COR-L47 (cell line): ENCODE data around the gene GRHPR.
"Not testable (repeated sequence)": the region's sequence is repeated elsewhere in the genome, so short reads cannot be mapped to it uniquely, and the experiment has no call there.

Experiments used
- DNase-seq: peaks from one replicate; lab custom pipeline; 2025; lab: John Stamatoyannopoulos, UW

The GRHPR gene

DNA sequence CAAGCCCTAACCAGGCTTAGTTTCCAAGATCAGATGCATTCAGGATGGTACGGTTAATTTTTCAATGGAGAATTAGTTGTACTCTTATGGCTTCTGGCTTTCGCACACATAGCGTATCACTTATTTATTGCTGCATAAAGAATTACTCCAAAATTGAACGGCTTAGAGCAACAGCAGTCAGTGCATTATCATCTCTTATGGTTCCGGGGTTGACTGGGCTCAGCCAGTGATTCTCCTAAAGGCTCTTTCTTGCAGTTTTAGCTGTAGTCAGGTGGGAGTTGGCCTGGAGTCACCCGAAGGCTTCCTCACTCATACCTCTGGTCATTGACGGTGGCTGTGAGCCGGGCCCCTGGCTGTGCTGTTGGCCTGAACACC, 595 bp upstream of the GRHPR start:
- DNase-seq = no peak

GRCh38 chr9:37423508-37423907, 1.0 kb downstream of the GRHPR start:
- no peak for DNase-seq

DNA sequence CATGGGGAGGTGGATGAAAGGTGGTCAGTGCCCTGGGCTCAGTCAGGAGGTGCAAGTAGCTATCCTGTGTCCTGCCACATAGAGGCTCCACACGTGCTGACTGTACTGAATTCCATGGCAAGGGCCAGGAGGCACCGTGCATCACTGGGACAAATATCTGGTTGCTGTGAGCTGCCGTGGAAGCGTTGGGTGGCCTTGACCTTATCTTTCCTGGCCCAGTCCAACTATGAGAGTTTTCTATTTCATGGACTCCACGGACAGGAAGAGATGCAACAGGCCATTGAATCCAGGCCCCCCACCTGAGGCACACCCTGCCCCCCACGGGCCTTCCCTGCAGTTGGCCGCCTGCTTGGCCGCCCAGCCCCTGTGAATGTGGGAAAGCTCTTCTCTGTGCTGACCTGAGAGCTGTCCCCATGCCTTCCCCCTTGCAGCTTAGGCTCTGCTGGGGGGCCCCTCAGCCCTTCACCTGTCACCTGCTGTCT, 1.7 kb downstream of the GRHPR start:
- no peak for DNase-seq

DNA sequence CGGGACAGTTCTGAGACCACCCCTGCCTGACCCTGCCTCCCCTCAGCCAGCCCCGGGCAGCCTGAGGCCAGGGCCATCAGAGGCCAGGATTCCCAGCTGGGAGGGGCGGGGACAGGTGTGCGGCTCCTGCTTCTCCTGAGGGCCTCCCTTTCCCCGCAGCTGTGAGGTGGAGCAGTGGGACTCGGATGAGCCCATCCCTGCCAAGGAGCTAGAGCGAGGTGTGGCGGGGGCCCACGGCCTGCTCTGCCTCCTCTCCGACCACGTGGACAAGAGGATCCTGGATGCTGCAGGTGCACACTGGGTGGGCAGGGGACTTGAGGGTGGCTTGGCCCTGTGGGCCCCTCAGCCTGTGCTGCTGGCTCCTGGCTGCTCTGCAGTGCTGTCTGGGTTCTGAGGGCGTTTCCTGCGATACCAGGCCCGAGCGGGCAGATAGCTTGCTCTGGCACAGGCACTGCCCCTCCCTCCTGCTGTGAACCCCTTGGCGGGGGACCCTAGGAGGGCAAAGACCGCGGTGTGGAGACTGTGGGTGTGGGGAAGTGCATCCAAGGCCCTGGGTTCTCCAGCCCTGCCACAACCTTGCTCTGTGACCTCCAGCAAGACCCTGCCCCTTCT, 2.3 kb downstream of the GRHPR start:
- DNase-seq = no peak

DNA sequence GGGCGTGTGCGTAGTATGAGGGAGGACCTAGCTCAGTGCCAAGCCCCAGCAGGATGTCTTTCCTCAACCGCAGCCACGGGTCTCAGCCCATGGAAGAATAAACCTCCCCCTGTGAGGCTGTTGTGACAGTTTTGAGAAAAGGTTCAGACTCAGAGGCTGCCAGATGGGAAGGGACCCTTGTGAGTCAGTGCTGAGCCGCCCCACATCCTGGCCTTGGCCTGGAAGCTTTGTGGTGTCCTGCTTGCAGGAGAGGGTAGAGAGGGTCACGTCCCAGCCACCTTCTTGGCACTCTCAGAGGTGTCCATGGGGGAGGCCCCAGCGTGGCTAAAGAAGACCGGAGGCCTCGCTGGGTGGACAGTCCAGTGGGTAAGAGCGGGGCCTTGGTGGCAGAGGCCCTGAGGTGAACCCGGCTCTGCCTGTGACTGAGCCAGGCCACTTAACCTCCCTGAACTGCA, 2.8 kb downstream of the GRHPR start:
- DNase-seq = peak; percentile 17

GRCh38 chr9:37426431-37426830, 3.9 kb downstream of the GRHPR start:
- DNase-seq = not testable (repeated sequence)

DNA sequence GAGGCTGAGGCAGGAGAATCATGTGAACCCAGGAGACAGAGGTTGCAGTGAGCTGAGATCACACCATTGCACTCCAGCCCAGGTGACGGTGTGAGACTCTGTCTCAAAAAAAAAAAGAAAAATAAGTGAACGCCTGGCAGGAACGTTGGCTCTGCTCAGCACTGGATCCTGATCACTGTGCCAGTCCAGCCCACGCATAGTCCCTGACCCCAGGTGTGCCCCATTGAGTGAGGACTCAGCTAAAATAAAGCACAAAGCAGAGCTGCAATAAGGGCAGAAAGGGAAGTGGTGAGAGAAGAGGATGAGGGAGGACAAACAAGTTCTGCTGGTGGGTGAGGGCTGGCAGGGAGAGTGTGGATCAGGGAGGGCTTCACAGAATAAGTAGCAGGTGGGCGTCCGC, 4.3 kb downstream of the GRHPR start:
- no peak for DNase-seq

GRCh38 chr9:37428345-37428744, 5.8 kb downstream of the GRHPR start:
- no peak for DNase-seq

DNA sequence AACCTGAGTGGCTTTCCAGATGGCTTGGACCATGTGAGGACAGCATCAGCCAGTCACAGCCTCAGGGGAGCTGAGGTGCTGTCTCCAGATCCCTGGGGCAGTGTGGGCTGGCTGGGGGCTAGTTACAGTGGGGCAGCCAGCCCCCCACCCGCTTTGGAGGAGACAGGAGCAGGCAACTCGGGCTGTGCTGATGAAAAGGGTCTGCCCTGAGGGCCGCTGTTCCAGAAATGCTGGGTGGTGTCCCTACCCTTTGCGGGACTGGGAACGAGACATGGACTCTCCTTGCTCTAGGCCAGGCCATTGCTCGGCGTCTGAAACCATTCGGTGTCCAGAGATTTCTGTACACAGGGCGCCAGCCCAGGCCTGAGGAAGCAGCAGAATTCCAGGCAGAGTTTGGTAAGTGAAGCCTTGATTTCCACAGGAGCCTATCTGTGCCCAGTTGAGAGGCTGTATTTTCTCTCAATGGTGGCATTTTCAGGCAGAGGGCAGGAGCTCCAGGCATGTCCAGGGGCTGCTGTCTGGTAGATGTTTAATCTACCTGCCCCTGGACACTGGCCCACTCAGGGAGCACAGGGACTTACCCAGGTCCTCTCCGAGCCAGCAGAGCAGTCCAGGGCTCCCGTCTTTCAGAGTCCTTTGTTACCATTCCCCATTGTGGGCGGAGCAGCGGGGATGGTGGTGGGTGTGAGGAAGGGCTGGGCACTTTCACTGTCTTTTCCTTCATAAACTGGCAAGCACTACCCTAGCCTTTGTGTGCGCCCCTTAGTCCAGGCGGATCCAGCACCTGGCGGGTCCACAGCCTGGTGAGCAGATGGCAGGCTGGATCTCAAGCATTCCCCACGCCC, 7.2 kb downstream of the GRHPR start:
- DNase-seq = no peak

GRCh38 chr9:37430841-37431597, 8.5 kb downstream of the GRHPR start:
- peak; percentile 22 for DNase-seq

GRCh38 chr9:37432020-37432419, 9.5 kb downstream of the GRHPR start:
- DNase-seq = no peak

DNA sequence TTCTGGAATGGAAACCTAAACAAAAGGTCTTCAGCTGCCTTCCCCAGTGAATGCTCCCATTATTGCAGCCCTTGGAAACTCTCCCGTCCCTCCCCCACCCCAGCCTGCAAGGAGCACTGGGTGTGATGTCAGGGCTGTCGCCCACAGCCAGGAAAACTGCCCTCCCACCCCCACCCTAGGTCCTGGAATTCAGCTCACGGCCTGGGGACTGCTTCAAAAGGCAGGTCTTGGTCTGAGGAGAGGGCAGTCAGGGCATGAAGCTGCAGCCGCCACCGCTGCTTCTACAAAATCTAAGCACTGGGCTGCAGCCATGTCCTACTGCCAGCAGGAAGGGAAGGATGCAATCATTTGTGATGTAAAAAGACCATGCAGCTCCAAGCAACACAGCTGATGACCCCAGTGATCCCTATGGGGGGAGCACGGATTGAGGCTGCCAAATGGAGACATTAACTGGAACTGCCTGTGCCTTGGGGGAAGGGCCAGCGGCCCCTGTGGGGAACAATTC, 11.4 kb downstream of the GRHPR start:
- no peak for DNase-seq

DNA sequence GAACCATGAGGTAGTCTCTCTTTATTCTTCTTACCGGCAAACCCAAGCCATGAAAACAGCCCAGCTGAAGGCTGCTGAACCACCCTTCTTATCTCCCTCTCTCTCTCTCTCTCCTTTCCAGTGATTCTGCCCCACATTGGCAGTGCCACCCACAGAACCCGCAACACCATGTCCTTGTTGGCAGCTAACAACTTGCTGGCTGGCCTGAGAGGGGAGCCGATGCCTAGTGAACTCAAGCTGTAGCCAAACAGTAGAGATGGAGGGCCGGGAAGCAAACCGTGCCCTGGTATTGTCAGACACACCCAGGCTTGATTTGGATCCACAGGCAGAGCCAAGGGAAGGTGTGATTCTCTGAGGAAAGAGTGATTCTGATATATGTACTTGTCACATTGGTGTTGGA, 14.0 kb downstream of the GRHPR start:
- no peak for DNase-seq

GRCh38 chr9:37437010-37437409, 14.5 kb downstream of the GRHPR start:
- no peak for DNase-seq

- no peak for DNase-seq
Measured at GRCh38 chr9:37437621-37438020, 15.1 kb downstream of the GRHPR start.

GRCh38 chr9:37438359-37438758, 15.9 kb downstream of the GRHPR start:
- DNase-seq = no peak

DNA sequence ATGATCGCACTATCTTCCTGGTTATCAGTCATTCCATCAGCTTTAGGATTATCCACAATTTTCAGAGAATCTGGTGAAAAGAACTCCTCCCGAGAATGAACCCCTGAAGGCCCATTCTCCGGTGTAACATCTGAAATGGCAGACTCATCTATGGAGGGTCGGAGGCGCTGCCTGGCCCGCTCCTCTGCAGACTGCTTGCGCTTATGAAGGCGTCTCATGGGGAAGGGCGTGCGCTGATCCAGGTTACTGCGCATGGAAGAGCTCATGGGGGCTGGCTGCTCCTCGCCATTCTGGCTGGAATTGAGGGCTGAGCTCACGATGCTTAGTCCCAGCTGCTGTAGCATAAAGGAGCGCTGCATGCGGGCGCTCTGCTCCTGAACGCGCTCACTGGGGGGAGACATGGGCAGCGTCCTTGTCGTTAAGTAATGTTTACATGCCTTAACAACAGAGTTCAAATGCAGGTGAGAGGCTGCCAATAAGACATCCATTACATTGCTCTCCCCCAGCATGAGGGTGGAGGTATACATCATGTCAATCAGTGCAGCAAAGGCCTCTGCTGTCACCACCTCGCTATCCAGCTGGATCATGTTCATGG, 19.4 kb downstream of the GRHPR start:
- no peak for DNase-seq

DNA sequence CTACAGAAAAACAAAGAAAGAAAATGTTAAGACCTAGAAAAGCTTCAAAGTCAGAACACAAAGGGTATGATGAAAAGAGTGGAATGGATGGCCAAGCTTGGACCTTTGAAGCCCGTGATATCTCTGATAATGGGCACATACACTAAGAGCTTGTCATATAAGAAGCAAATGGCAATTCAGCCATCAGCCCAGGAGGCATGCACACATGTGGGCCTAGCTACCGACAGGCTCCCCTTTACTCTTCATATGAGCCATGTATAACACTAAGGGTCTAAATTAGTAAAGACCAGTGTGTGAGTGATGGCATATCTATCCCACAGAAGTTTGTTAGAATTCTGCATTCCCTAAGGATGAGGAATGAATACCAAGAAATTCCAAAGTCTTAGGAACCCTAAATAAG, 20.1 kb downstream of the GRHPR start:
- no peak for DNase-seq

DNA sequence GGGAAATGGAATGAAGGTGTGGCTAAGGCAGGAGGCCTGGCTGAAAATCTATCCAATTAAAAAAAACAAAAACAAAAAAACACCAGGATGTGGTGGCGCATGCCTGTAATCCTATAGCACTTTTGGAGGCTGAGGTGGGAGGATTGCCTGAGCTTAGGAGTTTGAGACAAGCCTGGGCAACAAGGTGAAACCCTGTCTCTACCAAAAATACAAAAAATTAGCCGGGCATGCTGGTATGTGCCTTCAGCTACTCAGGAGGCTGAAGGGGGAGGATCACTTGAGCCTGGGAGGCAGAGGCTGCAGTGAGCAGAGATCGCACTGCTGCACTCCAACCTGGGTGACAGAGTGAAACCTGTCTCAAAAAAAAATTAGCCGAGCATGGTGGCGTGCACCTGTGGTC, 21.1 kb downstream of the GRHPR start:
- DNase-seq = no peak

GRCh38 chr9:37444890-37445289, 22.4 kb downstream of the GRHPR start:
- DNase-seq = no peak

GRCh38 chr9:37445832-37446231, 23.3 kb downstream of the GRHPR start:
- DNase-seq = no peak

DNA sequence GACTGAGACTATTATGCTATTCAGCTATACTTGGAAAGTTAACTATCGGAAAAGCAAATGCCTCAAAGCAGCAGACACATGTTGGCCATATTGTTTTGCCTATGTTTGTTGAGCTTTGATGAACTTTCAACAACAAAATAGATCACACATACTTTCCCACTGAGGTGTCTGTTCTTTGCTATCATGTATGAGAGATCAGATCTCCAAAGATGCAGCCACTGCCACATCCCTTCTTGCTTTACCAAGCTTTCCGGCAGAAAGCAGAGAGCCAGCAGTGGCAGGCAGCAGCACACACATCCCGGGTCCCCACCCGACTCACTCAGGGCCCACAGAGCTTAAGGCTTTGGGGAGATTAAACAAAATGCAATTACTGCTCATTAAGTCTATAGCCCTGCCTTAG, 23.9 kb downstream of the GRHPR start:
- DNase-seq = peak; percentile 50
